Adrenal gland (tissue), 5 donors: Measurements from ENCODE around the gene COL4A1.

Experiments
- CTCF ChIP-seq, 6 experiments: fragments of 450-650 bp in 4 of 6; fragments of 200-600 bp in 2 of 6; sonication (generic) in 1 of 6; IDR thresholded peaks; 1 replicate in 5 of 6; 2 replicates in 1 of 6; pipeline versions ENCODE4 v1.5.1 to v1.8.0; 2016 to 2021; ENCODE audit warnings: antibody characterized with exemption in 6 of 6, mild to moderate bottlenecking in 2 of 6, moderate library complexity in 1 of 6
- POLR2A ChIP-seq, 2 donors: fragments of 450-650 bp; IDR thresholded peaks; one replicate each; pipeline ENCODE4 v1.6.1; 2017; ENCODE audit warnings: antibody characterized with exemption in 2 of 2, mild to moderate bottlenecking in 2 of 2, moderate library complexity in 1 of 2
- donor health status: DM: no; HTN: no; CAD: no.

GRCh38 chr13:110344320-110344719, 37.4 kb upstream of the COL4A1 start:
- TF ChIP-seq CTCF (IDR thresholded peaks at IDR 0.05), result no peak
- no peak for TF ChIP-seq POLR2A (IDR thresholded peaks at IDR 0.05)
